ENCODE measurements around the gene KIF26B. TPM values are rescaled to one million over a fixed set of nuclear protein-coding genes. Genes with fewer than 3 reads are reported as not detected.
A peak's percentile ranks its signal among the peaks of the same experiment; 100 is the strongest.

KIF26B gene
- total RNA-seq, 1 donor from 2014 or later: 5.1 TPM

GRCh38 chr1:245131026-245131393 lies 23.8 kb upstream of the KIF26B start:
- no peak for TF ChIP-seq CTCF (IDR thresholded peaks at IDR 0.05; ENCODE audit: unreplicated experiment)
- Mint-ChIP-seq H3K27ac (no peak overlapping the region), H3K4me1 (ENCODE audit: low read depth) (no peaks in the 10 kb centered on the region), H3K36me3 (ENCODE audit: insufficient read depth) (no peaks in the 10 kb centered on the region), H3K9me3 (ENCODE audit: low read depth) (peaks cover 7% of the 10 kb centered on the region), H3K27me3 (peaks cover 24% of the 10 kb centered on the region), H3K4me3 (ENCODE audit: low read depth) (no peak overlapping the region)
- no peak for DNase-seq (ENCODE audit: low spot score, unreplicated experiment)

GRCh38 chr1:245132771-245133170 lies 22.0 kb upstream of the KIF26B start:
- no peak for TF ChIP-seq CTCF (IDR thresholded peaks at IDR 0.05; ENCODE audit: unreplicated experiment)
- no peak overlapping the region for H3K27ac Mint-ChIP-seq
- H3K27me3 Mint-ChIP-seq: peaks cover 29% of the 10 kb centered on the region
- H3K4me3 Mint-ChIP-seq (ENCODE audit: low read depth): no peak overlapping the region
- no peaks in the 10 kb centered on the region for H3K36me3 Mint-ChIP-seq (ENCODE audit: insufficient read depth)
- no peak for DNase-seq (ENCODE audit: low spot score, unreplicated experiment)
- peaks cover 7% of the 10 kb centered on the region for H3K9me3 Mint-ChIP-seq (ENCODE audit: low read depth)
- H3K4me1 Mint-ChIP-seq (ENCODE audit: low read depth): no peaks in the 10 kb centered on the region

GRCh38 chr1:245133995-245134715 lies 20.6 kb upstream of the KIF26B start:
- no peaks in the 10 kb centered on the region for H3K4me1 Mint-ChIP-seq (ENCODE audit: low read depth)
- no peak for TF ChIP-seq CTCF (IDR thresholded peaks at IDR 0.05; ENCODE audit: unreplicated experiment)
- no peak for DNase-seq (ENCODE audit: low spot score, unreplicated experiment)
- no peak overlapping the region for H3K4me3 Mint-ChIP-seq (ENCODE audit: low read depth)
- peaks cover 7% of the 10 kb centered on the region for H3K9me3 Mint-ChIP-seq (ENCODE audit: low read depth)
- peaks cover 24% of the 10 kb centered on the region for H3K27me3 Mint-ChIP-seq
- H3K27ac Mint-ChIP-seq: no peak overlapping the region
- no peaks in the 10 kb centered on the region for H3K36me3 Mint-ChIP-seq (ENCODE audit: insufficient read depth)

GRCh38 chr1:245142171-245142798 lies 12.5 kb upstream of the KIF26B start:
- no peak for DNase-seq (ENCODE audit: low spot score, unreplicated experiment)
- Mint-ChIP-seq H3K4me3 (ENCODE audit: low read depth) (no peak overlapping the region), H3K4me1 (ENCODE audit: low read depth) (no peaks in the 10 kb centered on the region), H3K27me3 (peaks cover 10% of the 10 kb centered on the region), H3K36me3 (ENCODE audit: insufficient read depth) (no peaks in the 10 kb centered on the region), H3K27ac (peak overlapping the region; percentile 17), H3K9me3 (ENCODE audit: low read depth) (no peaks in the 10 kb centered on the region)
- no peak for TF ChIP-seq CTCF (IDR thresholded peaks at IDR 0.05; ENCODE audit: unreplicated experiment)

GRCh38 chr1:245142976-245143375 lies 11.8 kb upstream of the KIF26B start:
- H3K9me3 Mint-ChIP-seq (ENCODE audit: low read depth): no peaks in the 10 kb centered on the region
- H3K4me3 Mint-ChIP-seq (ENCODE audit: low read depth): no peak overlapping the region
- H3K4me1 Mint-ChIP-seq (ENCODE audit: low read depth): no peaks in the 10 kb centered on the region
- H3K27me3 Mint-ChIP-seq: peaks cover 10% of the 10 kb centered on the region
- H3K36me3 Mint-ChIP-seq (ENCODE audit: insufficient read depth): no peaks in the 10 kb centered on the region
- H3K27ac Mint-ChIP-seq: no peak overlapping the region
- no peak for TF ChIP-seq CTCF (IDR thresholded peaks at IDR 0.05; ENCODE audit: unreplicated experiment)
- DNase-seq (ENCODE audit: low spot score, unreplicated experiment): no peak

Data from progenitor cell of endocrine pancreas (in vitro differentiated cells).